HG02623 (cell line): Measurements from ENCODE around the gene ERF.

Source experiments
- ATAC-seq: cut with Tn5 transposase; IDR thresholded peaks from one replicate; pipeline ENCODE4 v1.9.1; 2021; ENCODE audit warnings: moderate library complexity; ENCODE audit not compliant: unreplicated experiment

ERF gene

GRCh38 chr19:42287017-42287826 lies 32.3 kb upstream of the ERF start:
- ATAC-seq: no peak

DNA sequence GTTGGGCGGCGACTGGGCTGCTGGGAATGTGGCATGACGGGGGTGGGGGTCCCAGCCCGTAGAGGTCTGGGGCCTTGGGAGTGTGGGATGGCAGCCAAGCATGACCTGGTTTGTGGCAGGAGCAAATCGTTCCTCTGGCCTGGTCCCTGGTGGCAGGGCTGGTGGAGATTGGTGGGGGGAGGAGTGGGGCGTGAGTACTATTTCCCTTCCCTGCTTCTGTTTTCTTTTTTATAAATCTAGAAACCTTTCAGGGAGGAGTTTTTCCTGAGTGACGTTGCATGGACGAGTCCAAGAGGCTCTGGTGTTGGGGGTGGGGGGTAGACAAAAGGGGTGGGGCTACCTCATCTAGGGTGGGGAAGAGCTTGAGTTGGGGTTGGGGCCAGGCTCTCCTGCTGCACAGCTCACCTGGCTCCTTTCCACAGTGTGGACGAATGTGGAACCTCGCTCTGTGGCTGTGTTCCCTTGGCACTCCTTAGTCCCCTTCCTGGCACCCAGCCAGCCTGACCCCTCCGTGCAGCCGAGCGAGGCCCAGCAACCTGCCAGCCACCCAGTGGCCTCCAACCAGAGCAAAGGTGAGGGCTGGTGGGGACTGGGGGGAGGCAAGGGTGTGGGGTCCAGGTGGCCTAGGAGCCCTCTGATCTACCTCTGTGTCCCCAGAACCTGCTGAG lies 31.6 kb upstream of the ERF start:
- no peak for ATAC-seq

- no peak for ATAC-seq
Measured at GRCh38 chr19:42285988-42286348, 31.0 kb upstream of the ERF start.

DNA sequence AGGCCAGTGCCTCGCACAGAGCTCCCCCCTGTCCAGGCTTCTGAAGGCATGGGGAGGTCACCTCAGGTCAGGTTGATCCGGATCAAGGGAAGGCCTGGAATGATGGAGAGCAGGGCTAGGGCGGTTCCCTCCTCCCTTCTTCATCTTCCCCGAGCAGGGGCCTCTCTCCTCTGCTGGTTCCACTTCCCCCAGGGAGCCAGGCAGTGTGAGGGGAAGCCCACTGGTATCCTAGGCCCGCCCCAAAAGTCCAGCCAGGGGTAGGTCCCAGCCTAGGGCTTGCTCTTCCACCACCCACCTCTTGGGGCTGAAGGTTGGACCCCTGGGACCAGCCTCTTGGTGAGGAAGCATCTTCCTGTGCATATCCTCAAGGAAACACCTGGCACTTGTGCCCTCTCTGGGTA lies 30.6 kb upstream of the ERF start:
- no peak for ATAC-seq

GRCh38 chr19:42284591-42285341 lies 29.8 kb upstream of the ERF start:
- no peak for ATAC-seq

- peak; percentile 38 for ATAC-seq
Measured at GRCh38 chr19:42284066-42284501, 29.2 kb upstream of the ERF start.

GRCh38 chr19:42283188-42284065 lies 28.5 kb upstream of the ERF start:
- peak; percentile 37 for ATAC-seq

DNA sequence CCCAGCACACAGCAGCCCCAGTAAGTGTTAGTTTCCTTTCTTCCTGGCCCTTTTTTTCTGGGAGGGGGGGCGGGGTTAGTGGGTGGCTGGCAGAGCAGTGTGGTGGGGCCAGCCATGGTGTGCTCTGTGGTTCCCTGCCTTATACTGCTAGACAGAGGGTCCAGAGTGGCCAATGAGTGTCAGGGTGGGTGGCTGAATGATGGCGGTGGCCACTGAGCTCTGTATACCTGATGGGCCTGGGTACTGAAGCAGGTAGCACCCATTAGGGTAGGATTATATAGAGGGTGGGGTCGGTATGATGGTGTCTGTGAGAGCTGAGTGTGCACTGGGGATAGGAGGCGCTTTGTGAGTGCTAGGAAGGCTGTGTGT lies 27.9 kb upstream of the ERF start:
- no peak for ATAC-seq

DNA sequence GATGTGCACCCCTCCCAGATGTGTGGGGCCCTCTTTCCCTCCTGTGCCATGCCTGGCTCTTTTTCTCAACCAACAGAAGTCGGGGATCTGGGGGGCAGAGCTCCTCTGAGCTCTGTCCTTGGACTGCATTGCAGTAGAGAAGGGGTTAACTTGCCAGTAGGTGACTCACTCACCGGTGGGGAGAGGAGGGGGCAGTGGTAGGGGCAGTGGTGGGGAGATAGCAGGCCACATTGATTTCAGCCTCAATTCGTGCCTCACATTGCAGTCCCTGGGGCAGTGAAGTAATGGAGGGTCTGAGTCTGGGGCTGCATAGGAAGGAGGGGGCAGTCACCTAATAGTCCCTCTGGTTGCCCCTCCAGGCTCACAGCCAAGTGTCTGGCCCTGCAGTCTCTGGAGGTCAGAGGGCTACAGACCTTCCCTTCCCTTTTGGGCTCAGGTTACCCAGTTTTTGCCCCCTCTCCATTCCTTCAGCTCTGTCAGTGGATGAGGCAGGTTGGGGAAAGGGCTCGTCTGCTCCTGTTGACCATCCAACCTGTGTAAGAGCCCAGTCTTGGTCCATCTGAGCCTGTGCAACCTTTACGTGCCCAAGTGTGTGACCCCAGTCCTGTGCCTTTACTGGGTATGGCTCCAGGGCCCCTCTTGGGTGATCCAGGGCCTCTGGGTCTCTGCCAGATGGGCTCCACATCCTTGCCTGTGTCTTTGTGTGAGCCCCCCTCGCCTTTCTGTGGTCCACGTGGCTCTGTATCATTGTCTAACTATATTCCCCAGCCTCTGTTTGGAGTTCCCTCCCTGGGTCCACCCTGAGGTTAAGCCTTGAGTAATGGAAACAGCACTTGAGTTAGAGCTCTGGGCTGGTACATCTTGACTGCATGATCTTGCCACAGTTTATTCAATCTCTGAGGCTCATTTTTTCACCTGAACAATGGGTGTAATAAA lies 27.2 kb upstream of the ERF start:
- ATAC-seq: no peak

DNA sequence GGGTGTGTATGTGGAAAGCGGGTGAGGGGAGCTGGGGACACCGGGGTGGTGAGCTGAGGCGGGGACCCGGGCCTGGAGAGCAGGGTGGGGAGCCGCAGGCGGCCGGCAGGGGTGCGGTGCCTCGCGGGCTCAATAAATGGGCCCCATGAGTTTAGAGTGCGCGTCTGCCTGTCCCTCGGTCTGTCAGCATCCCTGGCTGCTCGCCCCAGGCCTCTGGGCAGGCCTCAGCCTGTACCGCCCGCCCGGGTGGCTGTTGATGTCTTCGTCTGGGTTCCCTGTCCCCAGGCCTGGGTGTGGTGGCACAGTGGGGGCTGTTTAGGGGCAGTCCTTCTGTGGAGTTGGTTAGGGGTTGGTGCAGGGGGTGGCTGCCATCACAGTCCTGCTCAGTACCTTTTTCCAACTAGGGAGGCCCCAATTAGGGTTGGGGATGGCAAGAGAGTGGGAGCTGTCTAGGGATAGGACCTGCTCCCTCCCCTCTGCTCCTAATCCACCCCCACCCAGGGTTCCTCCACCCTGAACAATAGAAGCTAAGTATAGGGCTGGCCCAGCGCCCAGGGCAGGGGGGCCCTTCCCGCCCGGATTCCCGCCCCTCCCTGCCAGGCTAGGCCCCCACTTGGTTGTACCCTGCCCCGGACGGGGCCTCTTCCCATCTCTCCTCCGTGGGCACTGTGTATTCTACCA lies 26.4 kb upstream of the ERF start:
- no peak for ATAC-seq

- no peak for ATAC-seq
Measured at GRCh38 chr19:42280815-42281145, 25.9 kb upstream of the ERF start.

DNA sequence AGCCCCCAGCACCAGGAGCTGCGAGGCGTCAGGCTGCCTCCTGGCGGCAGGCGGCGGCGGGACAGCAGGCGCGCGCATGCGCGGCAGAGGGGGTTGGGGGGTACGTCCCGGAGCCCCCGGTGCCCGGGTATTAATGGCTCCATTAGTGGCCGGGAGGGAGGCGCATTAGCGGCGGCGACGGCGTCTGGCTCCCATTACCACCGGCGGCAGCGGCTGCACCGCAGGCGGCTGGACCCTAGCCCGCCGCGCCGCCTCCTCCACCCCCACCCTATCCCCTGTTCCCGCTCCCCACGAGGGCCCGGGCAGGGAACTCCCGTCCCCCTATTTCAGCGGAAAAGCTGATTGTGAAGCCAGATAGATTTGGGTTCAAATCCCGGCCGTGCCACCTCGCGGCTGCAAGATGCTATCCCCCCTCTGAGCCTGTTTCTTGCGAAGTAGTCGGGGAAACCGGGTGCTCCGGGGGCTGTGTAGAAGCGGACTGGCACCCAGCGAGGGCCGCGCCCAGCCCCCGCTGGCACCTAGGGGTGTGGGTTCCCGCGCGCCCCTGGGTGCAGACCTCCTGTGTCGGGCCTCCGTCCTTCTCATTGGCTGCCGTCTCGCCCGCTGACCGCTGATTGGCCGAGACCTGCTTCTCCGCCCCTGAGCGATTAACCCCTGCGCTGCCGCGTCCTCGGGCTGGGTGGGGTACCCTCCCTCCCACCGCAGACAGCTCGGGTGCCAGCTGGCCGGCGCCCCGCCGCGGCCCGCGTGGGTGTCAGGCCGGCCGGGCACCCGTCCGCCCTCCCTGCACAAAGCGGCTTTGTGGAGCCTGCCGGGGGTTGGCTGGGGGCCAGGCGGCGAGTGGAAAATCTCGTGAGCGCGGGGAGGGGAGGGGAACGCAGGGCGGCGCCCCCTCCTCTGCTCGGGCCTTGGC lies 25.2 kb upstream of the ERF start:
- peak; percentile 28 for ATAC-seq

DNA sequence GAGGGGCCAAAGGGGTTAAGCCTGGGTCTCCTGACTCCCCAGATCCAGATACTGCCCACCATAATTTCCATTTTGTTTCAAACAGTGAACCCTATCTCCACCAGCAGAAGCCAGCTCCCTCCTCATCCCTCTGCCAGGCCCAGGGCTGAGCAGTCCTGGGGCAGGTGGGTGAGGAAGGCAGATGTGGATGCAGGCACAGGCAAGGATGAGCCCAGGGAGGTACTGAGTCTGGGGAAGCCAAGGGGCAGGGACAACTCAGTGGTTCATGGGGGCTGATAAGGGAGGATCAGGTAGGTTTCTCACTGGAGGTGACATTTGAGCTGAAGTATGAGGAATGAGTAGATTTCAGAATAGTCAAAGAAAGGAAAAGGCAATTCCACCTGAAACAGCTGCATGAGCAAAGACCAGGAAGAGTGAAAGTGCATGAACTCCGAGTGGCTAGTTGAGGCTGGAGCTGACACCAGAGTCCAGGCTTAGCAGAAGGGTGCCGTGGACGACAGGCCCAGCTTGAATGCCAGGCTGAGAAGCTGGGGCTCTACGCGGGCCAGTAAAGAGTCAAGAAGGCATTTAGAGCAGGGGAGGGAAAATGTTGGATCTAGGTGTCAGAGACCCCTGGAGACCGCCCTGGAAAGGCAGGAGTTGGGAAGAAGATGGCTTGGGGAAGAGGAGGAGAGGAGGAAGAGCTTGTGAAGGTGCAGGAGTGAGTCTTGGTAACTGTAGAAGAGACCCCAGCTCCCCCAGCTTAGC lies 24.4 kb upstream of the ERF start:
- ATAC-seq: no peak

DNA sequence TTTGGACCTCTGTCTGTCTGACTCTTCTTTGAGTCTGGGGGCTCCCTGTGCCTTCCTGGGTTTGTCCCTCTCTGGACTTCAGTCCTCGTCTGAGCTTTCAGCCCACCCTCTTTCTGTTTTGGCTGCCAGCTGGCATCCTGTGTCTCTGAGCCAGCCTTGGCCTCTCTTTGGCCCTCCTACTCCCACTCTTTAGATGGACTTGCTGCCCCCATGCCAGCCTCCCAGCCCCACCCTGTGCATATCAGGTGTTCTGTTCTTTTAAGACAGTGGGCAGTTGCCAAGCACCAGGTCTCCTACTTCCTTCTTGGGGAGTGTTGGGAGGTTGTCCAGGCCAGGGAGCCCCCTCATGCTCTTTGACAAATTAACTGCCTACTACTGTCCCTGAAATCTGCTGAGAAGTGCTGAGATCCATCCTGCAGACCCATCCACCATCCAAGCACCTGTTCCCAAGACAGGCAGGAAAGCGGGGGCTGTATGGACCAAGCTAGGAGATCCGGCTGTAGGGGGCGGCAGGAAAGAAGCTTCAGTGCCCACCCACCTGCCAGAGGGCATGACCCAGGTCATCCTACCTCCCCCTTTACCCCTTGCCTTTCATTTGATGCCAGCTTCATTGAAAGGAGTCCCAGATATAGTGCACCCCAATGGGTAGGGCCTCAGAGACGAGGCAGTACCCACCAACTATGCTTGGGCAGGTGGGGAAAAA lies 23.7 kb upstream of the ERF start:
- no peak for ATAC-seq

GRCh38 chr19:42277821-42278451 lies 23.0 kb upstream of the ERF start:
- ATAC-seq: no peak

GRCh38 chr19:42276821-42277220 lies 21.9 kb upstream of the ERF start:
- no peak for ATAC-seq

GRCh38 chr19:42276284-42276683 lies 21.4 kb upstream of the ERF start:
- ATAC-seq: no peak
